Measurements from ENCODE around the gene STXBP5.

GRCh38 chr6:147167576-147168461, 36.4 kb upstream of the STXBP5 start:
- no peak for TF ChIP-seq CTCF (IDR thresholded peaks at IDR 0.05; ENCODE audit: poor library complexity)
- TF ChIP-seq EZH2 (IDR thresholded peaks at IDR 0.05; ENCODE audit: borderline replicate concordance): no peak

Data from hepatocyte (in vitro differentiated cells).